Activated CD8-positive, alpha-beta T cell treated with anti-CD3 and anti-CD28 coated beads for 36 hours (primary cell): ENCODE measurements around the gene GALNT7. TPM values are rescaled to one million over a fixed set of nuclear protein-coding genes. Genes with fewer than 3 reads are reported as not detected.
"Not testable (repeated sequence)": the region's sequence is repeated elsewhere in the genome, so short reads cannot be mapped to it uniquely, and the experiment has no call there.

Experiments used
- ATAC-seq: fragments of 200-7000 bp; cut with Tn5 transposase; one replicate; pipeline ENCODE4 v1.10.0; 2021; ENCODE audit warnings: mild to moderate bottlenecking, moderate library complexity
- CTCF ChIA-PET: fragments of 350-600 bp; sonication (Branson Sonifier 250); formaldehyde crosslinking; loops from one replicate; lab custom pipeline; 2021; ENCODE audit warnings: antibody characterized with exemption; lab: Charles Lee
- POLR2A ChIA-PET: fragments of 350-600 bp; sonication (Branson Sonifier 250); formaldehyde crosslinking; loops from one replicate; lab custom pipeline; 2021; ENCODE audit warnings: antibody characterized with exemption; lab: Charles Lee
- DNase-seq: peaks from one replicate; pipeline ENCODE4 v3.0.0-alpha.2; 2020
- H3K27ac Mint-ChIP-seq: one replicate; pipeline ENCODE4 v1.8.0; 2021; ENCODE audit warnings: mild to moderate bottlenecking, mixed read lengths
- H3K27me3 Mint-ChIP-seq: one replicate; pipeline ENCODE4 v1.8.0; 2021; ENCODE audit warnings: mixed read lengths
- H3K36me3 Mint-ChIP-seq: one replicate; pipeline ENCODE4 v1.8.0; 2021; ENCODE audit warnings: low read depth, mixed read lengths
- H3K4me1 Mint-ChIP-seq: one replicate; pipeline ENCODE4 v1.8.0; 2021; ENCODE audit warnings: low read depth, mixed read lengths
- H3K4me3 Mint-ChIP-seq: one replicate; pipeline ENCODE4 v1.8.0; 2021; ENCODE audit warnings: mild to moderate bottlenecking, moderate library complexity, mixed read lengths
- H3K9me3 Mint-ChIP-seq: one replicate; pipeline ENCODE4 v1.8.0; 2021; ENCODE audit warnings: mixed read lengths
- CTCF ChIP-seq: fragments of 200-600 bp; IDR thresholded peaks from one replicate; pipeline ENCODE4 v1.8.0; 2022; ENCODE audit warnings: antibody characterized with exemption, mild to moderate bottlenecking
- intact Hi-C: fragments of 100-400 bp; cut with micrococcal nuclease; formaldehyde crosslinking; loops from one replicate; pipeline ENCODE4 v1.10.0; 2022
- total RNA-seq, 2 experiments: library from RNA; stranded (reverse); gene quantifications; one replicate each; pipeline ENCODE4 v1.2.3, GENCODE V29; 2021

GALNT7 gene
- total RNA-seq, 2 experiments from 2014 or later = 10.2 to 10.4 TPM

GRCh38 chr4:173217727-173218126 is 49.1 kb downstream of the GALNT7 start:
- Mint-ChIP-seq H3K27ac (no peak overlapping the region), H3K4me3 (no peak overlapping the region), H3K36me3 (no peaks in the 10 kb centered on the region), H3K4me1 (peaks cover 31% of the 10 kb centered on the region), H3K9me3 (peaks cover 1% of the 10 kb centered on the region), H3K27me3 (no peaks in the 10 kb centered on the region)
- POLR2A ChIA-PET = no interaction called here
- intact Hi-C loops = no loop called here
- CTCF ChIA-PET = interaction anchor here (1.2 kb wide), 1 partner anchor 204 kb away, joined by 3 read pairs; no protein-coding TSS in a partner anchor
- TF ChIP-seq CTCF = no peak
- ATAC-seq = no peak
- DNase-seq = no peak

DNA sequence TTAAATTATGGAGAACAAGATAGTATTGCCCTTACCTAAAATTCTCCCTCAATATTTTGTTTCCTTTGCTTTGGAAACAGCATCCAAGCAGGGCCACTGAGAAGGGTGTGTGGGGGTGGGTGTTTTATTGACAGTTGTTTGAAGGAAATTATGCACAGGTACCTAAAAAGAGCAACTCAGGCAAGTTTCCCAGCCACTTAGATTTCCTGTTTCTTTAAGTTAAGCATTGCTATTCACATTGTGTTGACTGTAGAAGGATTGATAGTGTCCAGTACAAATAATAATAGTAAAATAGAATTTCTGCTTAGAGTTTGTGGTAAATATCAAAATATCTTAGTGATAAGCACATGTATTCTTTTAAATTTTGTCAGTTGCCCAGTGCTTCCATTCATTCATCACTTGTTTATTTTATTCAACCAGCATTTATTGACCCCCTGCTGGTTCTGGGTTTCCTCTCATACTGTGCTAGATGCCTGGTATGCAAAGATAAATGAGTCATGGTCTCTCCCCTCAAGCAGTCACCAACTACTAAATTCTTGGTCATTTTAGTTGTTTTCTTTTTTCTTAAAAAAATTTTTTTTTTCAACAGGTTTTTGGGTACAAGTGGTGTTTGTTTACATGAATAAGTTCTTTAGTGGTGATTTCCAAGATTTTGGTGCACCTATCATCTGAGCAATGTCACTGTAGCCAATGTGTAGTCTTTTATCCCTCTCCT is 50.0 kb downstream of the GALNT7 start:
- ChIA-PET POLR2A (no interaction called here), CTCF (interaction anchor here (1.2 kb wide), 1 partner anchor 205 kb away, joined by 3 read pairs; no protein-coding TSS in a partner anchor)
- Mint-ChIP-seq H3K9me3 (peaks cover 1% of the 10 kb centered on the region), H3K36me3 (no peaks in the 10 kb centered on the region), H3K4me1 (peaks cover 27% of the 10 kb centered on the region), H3K27ac (no peak overlapping the region), H3K27me3 (no peaks in the 10 kb centered on the region), H3K4me3 (no peak overlapping the region)
- DNase-seq (no peak), ATAC-seq (peak; percentile 51)
- TF ChIP-seq CTCF = no peak
- intact Hi-C loops = no loop called here

DNA sequence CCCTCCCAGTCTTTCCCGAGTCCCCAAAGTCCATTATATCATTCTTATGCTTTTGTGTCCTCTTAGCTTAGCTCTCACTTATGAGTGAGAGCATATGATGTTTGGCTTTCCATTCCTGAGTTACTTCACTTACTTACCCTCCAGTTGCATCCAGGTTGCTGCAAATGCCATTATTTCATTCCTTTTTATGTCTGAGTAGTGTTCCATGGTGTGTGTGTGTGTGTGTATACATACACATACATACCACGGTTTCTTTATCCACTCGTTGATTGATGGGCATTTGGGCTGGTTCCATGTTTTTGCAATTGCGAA is 50.5 kb downstream of the GALNT7 start:
- ATAC-seq, CTCF ChIA-PET, POLR2A ChIA-PET, H3K4me3 Mint-ChIP-seq, intact Hi-C loops, H3K36me3 Mint-ChIP-seq, DNase-seq, H3K9me3 Mint-ChIP-seq, H3K27me3 Mint-ChIP-seq, H3K27ac Mint-ChIP-seq: not testable (repeated sequence)
- peaks cover 27% of the 10 kb centered on the region for H3K4me1 Mint-ChIP-seq

DNA sequence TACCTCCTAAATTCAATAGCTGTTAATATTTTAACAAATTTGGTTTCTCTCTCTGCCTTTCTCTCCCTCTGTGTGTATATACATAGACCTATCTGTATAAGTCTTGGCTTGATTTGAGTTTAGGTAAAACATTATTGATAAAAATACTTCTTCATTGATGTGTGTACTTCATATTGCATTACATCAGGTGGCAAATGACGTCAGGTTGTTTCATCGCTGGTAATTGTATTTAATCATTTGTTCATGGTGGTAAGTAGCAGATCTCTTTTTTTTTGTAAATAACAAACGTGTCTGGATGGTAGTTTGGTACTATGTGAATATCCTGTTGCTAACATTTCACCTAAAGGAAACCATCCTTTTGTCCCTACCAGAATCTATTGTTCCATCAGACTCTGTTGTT is 55.1 kb downstream of the GALNT7 start:
- CTCF ChIA-PET = interaction anchor here (1.2 to 1.7 kb wide), 2 partner anchors 23 to 211 kb away, joined by 5 to 10 read pairs; no protein-coding TSS in a partner anchor

GRCh38 chr4:173226401-173226888 is 57.8 kb downstream of the GALNT7 start:
- POLR2A ChIA-PET = no interaction called here
- peaks cover 2% of the 10 kb centered on the region for H3K4me1 Mint-ChIP-seq
- H3K27me3 Mint-ChIP-seq = no peaks in the 10 kb centered on the region
- DNase-seq = no peak
- no peak for ATAC-seq
- H3K4me3 Mint-ChIP-seq = no peak overlapping the region
- H3K36me3 Mint-ChIP-seq = no peaks in the 10 kb centered on the region
- no peak for TF ChIP-seq CTCF
- intact Hi-C loops = no loop called here
- no peak overlapping the region for H3K27ac Mint-ChIP-seq
- no peaks in the 10 kb centered on the region for H3K9me3 Mint-ChIP-seq
- CTCF ChIA-PET = interaction anchor here (1.2 kb wide), 1 partner anchor 31 kb away, joined by 3 read pairs; no protein-coding TSS in a partner anchor

More for the DNA sequence above, 55.1 kb downstream of the GALNT7 start:
- Mint-ChIP-seq H3K9me3 (peaks cover 1% of the 10 kb centered on the region), H3K4me3 (no peak overlapping the region), H3K4me1 (peaks cover 14% of the 10 kb centered on the region), H3K27me3 (no peaks in the 10 kb centered on the region), H3K27ac (no peak overlapping the region), H3K36me3 (no peaks in the 10 kb centered on the region)
- TF ChIP-seq CTCF = no peak
- DNase-seq (no peak), ATAC-seq (no peak)
- POLR2A ChIA-PET = no interaction called here
- intact Hi-C loops = no loop called here
